Lower lobe of right lung (tissue), 2 donors: ENCODE data around the gene SHFL. TPM values are rescaled to one million over a fixed set of nuclear protein-coding genes. Genes with fewer than 3 reads are reported as not detected.

Experiments used
- ATAC-seq, 2 donors: fragments of 200-7000 bp; cut with Tn5 transposase; one replicate each; pipeline ENCODE4 v1.9.1; 2020 to 2022; ENCODE audit warnings: mild to moderate bottlenecking in 2 of 2, moderate library complexity in 2 of 2
- DNase-seq: peaks from one replicate; pipeline ENCODE4 v3.0.0-alpha.2; 2020
- H3K27ac ChIP-seq: fragments of 200-600 bp; one replicate; pipeline ENCODE4 v1.8.0; 2022
- H3K27me3 ChIP-seq: fragments of 200-600 bp; one replicate; pipeline ENCODE4 v1.8.0; 2022; ENCODE audit warnings: low read depth
- H3K36me3 ChIP-seq: fragments of 200-600 bp; one replicate; pipeline ENCODE4 v1.8.0; 2022; ENCODE audit warnings: mild to moderate bottlenecking
- H3K4me1 ChIP-seq: fragments of 200-600 bp; one replicate; pipeline ENCODE4 v1.8.0; 2022
- H3K4me3 ChIP-seq: fragments of 200-600 bp; one replicate; pipeline ENCODE4 v1.8.0; 2022; ENCODE audit warnings: mild to moderate bottlenecking
- H3K9me3 ChIP-seq: fragments of 200-600 bp; one replicate; pipeline ENCODE4 v1.8.0; 2022
- CTCF ChIP-seq: fragments of 200-600 bp; IDR thresholded peaks from one replicate; pipeline ENCODE4 v1.8.0; 2022; ENCODE audit warnings: antibody characterized with exemption, mild to moderate bottlenecking
- intact Hi-C: fragments of 100-400 bp; cut with DNase I; formaldehyde crosslinking; loops from one replicate; pipeline ENCODE4 v1.11.0; 2022
- total RNA-seq: library from RNA; stranded (reverse); fragmentation: NEBNext Ultra II Directional; extraction: Animal tissue kit (Norgen Biotek cat#: 25700); gene quantifications from one replicate; pipeline ENCODE4 v1.2.1, GENCODE V29; 2021
- donor health status: DM: no; HTN: yes; CAD: no; lungs with severe emphysema.

SHFL gene
- total RNA-seq, 1 donor from 2014 or later, result 43.4 TPM

GRCh38 chr19:10116866-10117616, 30.9 kb downstream of the SHFL start:
- no peaks in the 10 kb centered on the region for H3K27me3 ChIP-seq
- intact Hi-C loops, result no loop called here
- H3K36me3 ChIP-seq, result peaks cover 50% of the 10 kb centered on the region
- no peak overlapping the region for H3K27ac ChIP-seq
- DNase-seq (no peak), ATAC-seq (no peak)
- no peak overlapping the region for H3K4me3 ChIP-seq
- H3K9me3 ChIP-seq, result no peaks in the 10 kb centered on the region
- no peak for TF ChIP-seq CTCF
- H3K4me1 ChIP-seq, result peaks cover 34% of the 10 kb centered on the region

DNA sequence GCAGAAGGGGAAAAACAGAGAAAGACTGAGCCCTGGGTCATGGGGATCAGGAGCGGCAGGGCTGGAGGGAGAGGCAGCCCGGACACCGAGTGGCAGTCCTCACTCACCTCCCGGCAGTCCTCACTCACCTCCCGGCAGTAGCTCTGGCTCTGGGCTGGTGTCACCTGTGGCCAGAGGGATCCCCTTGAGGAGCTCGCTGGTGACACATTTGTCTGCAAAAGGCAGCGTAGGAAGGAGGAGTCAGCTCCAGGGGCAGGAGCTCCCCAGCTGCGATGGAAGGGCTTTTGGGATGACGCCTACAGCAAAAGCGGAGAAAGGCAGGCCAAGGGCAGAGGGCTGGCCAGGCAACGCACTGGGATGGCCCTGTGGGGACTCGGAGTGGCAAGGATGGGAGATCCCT, 32.8 kb downstream of the SHFL start:
- H3K27ac ChIP-seq, result peak overlapping the region; percentile 75
- H3K4me3 ChIP-seq, result peak overlapping the region; percentile 98
- ATAC-seq (no peak), DNase-seq (no peak)
- TF ChIP-seq CTCF, result no peak
- peaks cover 21% of the 10 kb centered on the region for H3K4me1 ChIP-seq
- no peaks in the 10 kb centered on the region for H3K9me3 ChIP-seq
- intact Hi-C loops, result no loop called here
- peaks cover 48% of the 10 kb centered on the region for H3K36me3 ChIP-seq
- no peaks in the 10 kb centered on the region for H3K27me3 ChIP-seq

DNA sequence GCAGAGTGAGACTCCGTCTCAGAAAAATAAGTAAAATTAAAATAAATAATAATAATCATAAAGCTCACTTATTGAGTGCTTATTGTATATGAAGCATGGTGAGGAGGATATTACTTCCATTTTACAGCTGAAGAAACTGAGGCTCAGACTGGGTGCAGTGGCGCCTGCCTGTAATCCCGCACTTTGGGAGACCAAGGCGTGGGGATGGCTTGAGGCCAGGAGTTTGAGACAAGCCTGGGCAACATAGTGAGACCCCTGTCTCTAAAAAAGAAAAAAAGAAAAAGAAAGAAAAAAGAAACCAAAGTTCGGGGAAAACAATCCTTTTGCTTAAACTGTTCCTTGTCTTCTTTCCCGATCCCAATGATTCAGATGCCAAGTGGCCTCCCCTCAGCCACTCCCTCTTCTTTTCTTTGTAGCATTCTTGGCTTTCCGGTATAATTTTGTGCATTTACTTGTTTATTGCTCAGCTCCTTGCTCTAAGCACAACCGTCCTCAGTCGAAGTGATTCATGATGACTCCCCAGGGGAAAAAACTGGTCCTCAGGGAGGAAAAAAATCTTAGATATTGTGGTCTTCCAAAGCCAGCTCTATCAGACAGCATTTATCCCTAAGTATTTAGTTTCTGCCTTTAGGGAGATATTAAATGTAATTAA, 34.5 kb downstream of the SHFL start:
- Histone ChIP-seq H3K4me3 (no peak overlapping the region), H3K27me3 (no peaks in the 10 kb centered on the region), H3K4me1 (peaks cover 21% of the 10 kb centered on the region), H3K9me3 (no peaks in the 10 kb centered on the region), H3K36me3 (peaks cover 31% of the 10 kb centered on the region), H3K27ac (no peak overlapping the region)
- TF ChIP-seq CTCF, result no peak
- intact Hi-C loops, result no loop called here
- DNase-seq, result no peak
- no peak for ATAC-seq

DNA sequence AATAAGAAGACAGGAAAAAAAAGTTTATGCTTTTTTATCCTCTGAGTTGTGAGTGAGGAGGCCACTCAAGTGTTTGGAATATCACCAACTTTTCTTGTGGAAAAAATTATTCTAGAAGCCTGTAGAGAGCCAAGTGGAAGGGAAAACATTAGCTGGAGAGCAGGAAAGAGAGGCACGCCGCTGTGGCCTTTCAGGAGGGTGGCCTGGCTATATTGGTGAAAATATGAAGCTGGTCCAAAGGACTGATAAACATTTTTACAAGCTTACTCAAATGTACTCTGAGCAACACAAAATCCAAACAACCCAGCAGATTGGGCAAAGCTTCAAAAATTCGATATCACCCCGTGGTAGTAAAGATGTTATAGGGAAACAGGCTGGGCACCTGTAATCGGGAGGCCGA, 35.9 kb downstream of the SHFL start:
- Histone ChIP-seq H3K27ac (peak overlapping the region; percentile 24), H3K4me1 (peaks cover 21% of the 10 kb centered on the region), H3K9me3 (no peaks in the 10 kb centered on the region), H3K27me3 (no peaks in the 10 kb centered on the region), H3K4me3 (no peak overlapping the region), H3K36me3 (peaks cover 17% of the 10 kb centered on the region)
- intact Hi-C loops, result no loop called here
- DNase-seq (no peak), ATAC-seq (peak in 1 of 2 donors; percentile 44)
- no peak for TF ChIP-seq CTCF

DNA sequence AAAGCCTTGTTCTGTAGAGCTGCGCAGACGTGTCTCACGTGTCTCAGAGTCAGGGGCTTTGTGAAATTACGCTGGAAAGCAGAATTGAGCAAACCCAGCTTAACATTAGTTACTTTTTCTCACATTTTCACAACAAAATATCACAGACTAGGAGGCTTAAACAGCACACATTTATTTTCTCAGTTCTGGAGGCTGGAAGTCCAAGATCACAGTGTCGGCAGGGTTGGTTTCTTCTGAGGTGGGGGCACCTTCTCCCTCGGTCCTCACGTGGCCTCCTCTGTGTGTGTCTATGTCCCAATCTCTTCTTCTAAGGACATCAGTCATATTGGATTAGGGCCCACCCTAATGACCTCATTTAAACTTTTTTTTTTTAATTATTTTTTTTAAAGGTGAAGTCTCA, 38.3 kb downstream of the SHFL start:
- DNase-seq, result no peak
- no peak overlapping the region for H3K27ac ChIP-seq

More for the DNA sequence above, 38.3 kb downstream of the SHFL start:
- no peaks in the 10 kb centered on the region for H3K9me3 ChIP-seq
- H3K36me3 ChIP-seq, result peaks cover 7% of the 10 kb centered on the region
- ATAC-seq, result no peak
- intact Hi-C loops, result no loop called here
- peaks cover 12% of the 10 kb centered on the region for H3K4me1 ChIP-seq
- no peak overlapping the region for H3K4me3 ChIP-seq
- no peak for TF ChIP-seq CTCF
- H3K27me3 ChIP-seq, result no peaks in the 10 kb centered on the region
